CD4-positive, alpha-beta T cell treated with Interleukin-6 at 100 ng/mL for 8 hours (primary cell): Measurements from ENCODE around the gene PTER.

Source experiments
- DNase-seq: peaks from one replicate; pipeline ENCODE4 v3.0.0-alpha.2; 2020; ENCODE audit warnings: mixed read lengths, low spot score

PTER gene

DNA sequence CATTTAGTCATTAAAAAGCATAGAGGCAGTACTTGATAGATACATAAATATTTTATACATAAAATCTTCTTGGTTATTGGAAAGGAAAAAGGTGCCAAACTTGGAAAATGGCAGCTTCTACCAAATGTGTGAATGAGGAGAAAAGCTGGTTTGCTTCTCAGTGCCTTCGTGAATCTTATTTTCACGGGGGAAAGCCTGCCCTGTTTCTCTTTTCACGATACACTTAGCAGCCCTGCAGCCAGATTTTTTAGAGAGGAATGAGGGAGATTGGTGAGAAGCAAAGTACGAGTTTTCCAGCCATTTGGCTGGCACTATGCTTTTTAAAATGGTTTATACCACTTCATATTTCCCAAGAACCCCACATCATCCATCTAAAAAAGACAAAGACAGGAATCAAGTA, 107.8 kb downstream of the PTER start:
- no peak for DNase-seq

DNA sequence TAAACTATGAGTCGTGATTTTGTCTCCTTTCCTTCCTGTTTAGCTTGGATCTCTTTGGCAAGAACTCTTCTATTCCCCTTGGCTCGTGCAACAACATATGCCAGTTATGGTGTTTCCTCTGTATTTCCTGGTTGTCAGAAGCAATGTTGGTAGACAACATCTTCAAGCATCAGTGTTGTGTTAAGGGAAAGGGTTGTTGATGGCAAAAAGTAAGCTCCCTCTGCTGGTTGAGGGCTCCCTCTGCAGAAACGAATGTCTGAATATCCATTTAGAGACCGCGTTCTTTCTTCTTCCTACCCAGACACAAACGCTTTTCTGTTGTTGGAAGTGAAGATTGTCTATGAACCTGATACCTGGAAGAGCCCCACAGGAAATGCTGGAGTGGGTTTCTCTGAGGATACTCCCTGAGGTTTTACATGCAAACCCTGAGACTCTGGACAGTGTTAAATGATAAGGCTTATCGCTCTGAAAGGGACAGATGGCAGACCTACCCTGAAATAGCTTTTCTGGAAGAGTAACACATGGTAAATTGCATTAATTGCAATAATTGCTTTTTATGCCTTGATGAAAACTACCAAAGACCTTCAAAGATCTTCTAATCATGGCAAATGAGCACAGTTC, 108.4 kb downstream of the PTER start:
- no peak for DNase-seq

DNA sequence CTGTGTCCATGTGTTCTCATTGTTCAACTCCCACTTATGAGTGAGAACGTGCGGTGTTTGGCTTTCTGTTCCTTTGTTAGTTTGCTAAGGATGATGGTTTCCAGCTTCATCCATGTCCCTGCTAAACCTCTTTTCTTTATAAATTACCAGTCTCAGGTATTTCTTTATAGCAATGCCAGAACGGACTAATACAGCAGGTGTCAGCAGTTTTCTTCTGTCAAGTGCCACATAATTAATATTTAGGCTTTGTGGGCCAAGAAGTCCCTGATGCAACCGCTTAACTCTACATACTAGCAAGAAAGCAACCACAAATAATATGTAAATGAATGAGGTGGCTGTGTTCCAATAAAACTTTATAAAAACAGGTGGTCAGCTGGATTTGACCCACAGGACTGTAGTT, 111.2 kb downstream of the PTER start:
- DNase-seq: no peak

DNA sequence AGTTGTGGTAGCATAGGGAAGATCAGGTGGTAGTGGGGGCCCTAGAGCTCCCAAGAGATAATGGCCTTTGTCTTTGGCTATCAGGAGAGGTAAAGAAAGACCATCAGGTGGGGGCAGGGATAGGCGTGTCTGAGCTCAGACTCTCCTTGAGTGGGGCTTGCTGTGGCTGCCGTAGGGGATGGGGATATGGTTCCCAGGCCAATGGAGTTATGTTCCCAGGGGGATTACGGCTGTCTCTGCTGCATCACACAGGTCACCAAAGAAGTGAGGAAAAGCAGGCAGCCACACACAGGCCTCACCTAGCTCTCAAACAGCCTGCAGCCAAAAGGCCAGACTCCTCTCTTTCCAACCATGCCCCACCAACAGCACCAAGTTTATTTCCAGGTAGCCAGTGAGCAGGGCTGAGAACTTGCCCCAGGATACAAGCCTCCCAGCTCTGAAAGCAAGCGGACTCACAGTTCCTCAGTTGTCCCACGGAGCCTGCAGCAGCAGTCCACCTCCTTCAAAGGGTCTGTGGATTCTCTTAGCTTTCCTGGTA, 122.5 kb downstream of the PTER start:
- no peak for DNase-seq

DNA sequence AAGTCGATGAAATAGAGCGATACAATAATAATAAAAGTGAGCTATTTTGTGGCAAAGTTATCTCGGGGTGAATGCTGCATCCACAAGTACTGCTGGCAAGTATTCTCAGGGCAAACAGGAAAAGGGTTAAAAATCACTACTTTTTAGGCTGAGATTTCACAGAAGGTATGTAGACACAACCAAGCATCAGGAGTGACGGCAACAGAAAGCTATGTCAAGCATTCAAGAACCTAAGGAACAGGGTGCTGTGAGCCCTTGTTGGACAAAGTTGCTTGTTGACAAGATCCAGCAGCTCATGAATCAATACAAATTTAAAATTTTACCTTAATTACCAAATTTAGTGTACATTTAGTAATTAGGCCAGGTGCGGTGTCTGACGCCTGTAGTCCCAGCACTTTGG, 126.1 kb downstream of the PTER start:
- DNase-seq: no peak
